Natural killer cell treated with Interleukin-12 subunit alpha and Interleukin-12 subunit beta and Interleukin-15 and Interleukin-18, amount 100 ng/mL, for 72 hours (primary cell): ENCODE results near the gene CD34. TPM values are rescaled to one million over a fixed set of nuclear protein-coding genes. Genes with fewer than 3 reads are reported as not detected.

Experiments
- ATAC-seq, 2 donors: fragments of 150-1000 bp; cut with Tn5 transposase in 1 of 2; sonication (Bioruptor Pico), chemical (Tn5 transposase) in 1 of 2; 2 replicates each; pipeline ENCODE4 v1.10.0; 2021
- DNase-seq: peaks from one replicate; pipeline ENCODE4 v3.0.0; 2022; ENCODE audit warnings: low spot score
- H3K27ac Mint-ChIP-seq, 2 donors: 1 replicate in 1 of 2; 2 replicates in 1 of 2; pipeline ENCODE4 v1.8.0; 2022; ENCODE audit warnings: mixed read lengths in 2 of 2, mild to moderate bottlenecking in 1 of 2, moderate library complexity in 1 of 2
- H3K27me3 Mint-ChIP-seq, 2 donors: 1 replicate in 1 of 2; 2 replicates in 1 of 2; pipeline ENCODE4 v1.8.0; 2022; ENCODE audit warnings: mixed read lengths in 2 of 2
- H3K36me3 Mint-ChIP-seq: one replicate; pipeline ENCODE4 v1.8.0; 2022; ENCODE audit warnings: mixed read lengths
- H3K4me1 Mint-ChIP-seq, 2 donors: 1 replicate in 1 of 2; 2 replicates in 1 of 2; pipeline ENCODE4 v1.8.0; 2022; ENCODE audit warnings: low read depth in 2 of 2, mixed read lengths in 2 of 2, mild to moderate bottlenecking in 1 of 2
- H3K4me3 Mint-ChIP-seq: one replicate; pipeline ENCODE4 v1.8.0; 2022; ENCODE audit warnings: mixed read lengths
- H3K9me3 Mint-ChIP-seq: 2 replicates; pipeline ENCODE4 v1.8.0; 2022; ENCODE audit warnings: mixed read lengths
- total RNA-seq, 2 donors: library from RNA; stranded (reverse); gene quantifications; one replicate each; pipeline ENCODE4 v1.2.3, GENCODE V29; 2022

The CD34 gene
- total RNA-seq, 2 donors from 2014 or later: not detected

- H3K27ac Mint-ChIP-seq: no peak overlapping the region
- no peak for ATAC-seq
- no peak for DNase-seq
Observed at GRCh38 chr1:207903053-207903452, 7.9 kb downstream of the CD34 start.

GRCh38 chr1:207902566-207902965, 8.4 kb downstream of the CD34 start:
- Mint-ChIP-seq H3K4me1 (peaks cover 0 to 2% of the 10 kb centered on the region in 2 donors), H3K4me3 (no peak overlapping the region), H3K36me3 (no peaks in the 10 kb centered on the region), H3K9me3 (no peaks in the 10 kb centered on the region), H3K27me3 (peaks cover 0 to 5% of the 10 kb centered on the region in 2 donors), H3K27ac (no peak overlapping the region)
- DNase-seq (no peak), ATAC-seq (no peak)

More at GRCh38 chr1:207903053-207903452, 7.9 kb downstream of the CD34 start:
- H3K4me1 Mint-ChIP-seq: peaks cover 0 to 2% of the 10 kb centered on the region in 2 donors
- no peaks in the 10 kb centered on the region for H3K9me3 Mint-ChIP-seq
- no peak overlapping the region for H3K4me3 Mint-ChIP-seq
- H3K27me3 Mint-ChIP-seq: peaks cover 0 to 8% of the 10 kb centered on the region in 2 donors
- H3K36me3 Mint-ChIP-seq: no peaks in the 10 kb centered on the region

- Mint-ChIP-seq H3K4me1 (peaks cover 0 to 2% of the 10 kb centered on the region in 2 donors), H3K27me3 (peaks cover 0 to under 1% of the 10 kb centered on the region in 2 donors), H3K27ac (no peak overlapping the region), H3K36me3 (no peaks in the 10 kb centered on the region), H3K9me3 (no peaks in the 10 kb centered on the region), H3K4me3 (no peak overlapping the region)
- DNase-seq (no peak), ATAC-seq (no peak)
Observed at GRCh38 chr1:207901041-207901653, 9.8 kb downstream of the CD34 start.

GRCh38 chr1:207898836-207899235, 12.1 kb downstream of the CD34 start:
- peaks cover 2 to 3% of the 10 kb centered on the region in 2 donors for H3K27me3 Mint-ChIP-seq
- ATAC-seq (no peak), DNase-seq (no peak)
- no peak overlapping the region for H3K4me3 Mint-ChIP-seq
- no peaks in the 10 kb centered on the region for H3K36me3 Mint-ChIP-seq
- H3K4me1 Mint-ChIP-seq: no peaks in the 10 kb centered on the region
- no peak overlapping the region for H3K27ac Mint-ChIP-seq
- H3K9me3 Mint-ChIP-seq: no peaks in the 10 kb centered on the region

- ATAC-seq: no peak
Observed at GRCh38 chr1:207898260-207898659, 12.7 kb downstream of the CD34 start.

GRCh38 chr1:207897188-207897587, 13.7 kb downstream of the CD34 start:
- H3K27ac Mint-ChIP-seq: no peak overlapping the region
- no peaks in the 10 kb centered on the region for H3K4me1 Mint-ChIP-seq
- no peak overlapping the region for H3K4me3 Mint-ChIP-seq
- no peaks in the 10 kb centered on the region for H3K9me3 Mint-ChIP-seq
- H3K27me3 Mint-ChIP-seq: peaks cover 4 to 16% of the 10 kb centered on the region in 2 donors
- H3K36me3 Mint-ChIP-seq: no peaks in the 10 kb centered on the region
- DNase-seq: no peak
- no peak for ATAC-seq

More at GRCh38 chr1:207898260-207898659, 12.7 kb downstream of the CD34 start:
- Mint-ChIP-seq H3K36me3 (no peaks in the 10 kb centered on the region), H3K9me3 (no peaks in the 10 kb centered on the region), H3K4me1 (no peaks in the 10 kb centered on the region), H3K27ac (no peak overlapping the region), H3K27me3 (peaks cover 2 to 9% of the 10 kb centered on the region in 2 donors), H3K4me3 (no peak overlapping the region)
- no peak for DNase-seq

- DNase-seq: no peak
- ATAC-seq: no peak
- Mint-ChIP-seq H3K9me3 (no peaks in the 10 kb centered on the region), H3K4me1 (no peaks in the 10 kb centered on the region), H3K27ac (no peak overlapping the region), H3K27me3 (peaks cover 4 to 16% of the 10 kb centered on the region in 2 donors), H3K4me3 (no peak overlapping the region), H3K36me3 (no peaks in the 10 kb centered on the region)
Observed at GRCh38 chr1:207896547-207896946, 14.4 kb downstream of the CD34 start.

GRCh38 chr1:207894704-207895103, 16.2 kb downstream of the CD34 start:
- no peaks in the 10 kb centered on the region for H3K36me3 Mint-ChIP-seq
- no peak for DNase-seq
- no peaks in the 10 kb centered on the region for H3K9me3 Mint-ChIP-seq
- no peak overlapping the region for H3K27ac Mint-ChIP-seq
- H3K4me3 Mint-ChIP-seq: no peak overlapping the region
- peaks cover 4 to 16% of the 10 kb centered on the region in 2 donors for H3K27me3 Mint-ChIP-seq
- H3K4me1 Mint-ChIP-seq: no peaks in the 10 kb centered on the region
- no peak for ATAC-seq

- Mint-ChIP-seq H3K27me3 (peaks cover 7 to 16% of the 10 kb centered on the region in 2 donors), H3K4me1 (no peaks in the 10 kb centered on the region), H3K9me3 (no peaks in the 10 kb centered on the region), H3K36me3 (no peaks in the 10 kb centered on the region), H3K4me3 (no peak overlapping the region), H3K27ac (no peak overlapping the region)
- DNase-seq (no peak), ATAC-seq (no peak)
Observed at GRCh38 chr1:207893737-207894582, 17.0 kb downstream of the CD34 start.

GRCh38 chr1:207892764-207893163, 18.2 kb downstream of the CD34 start:
- no peak overlapping the region for H3K4me3 Mint-ChIP-seq
- no peaks in the 10 kb centered on the region for H3K4me1 Mint-ChIP-seq
- peaks cover 11 to 16% of the 10 kb centered on the region in 2 donors for H3K27me3 Mint-ChIP-seq
- no peaks in the 10 kb centered on the region for H3K9me3 Mint-ChIP-seq
- ATAC-seq: no peak
- no peaks in the 10 kb centered on the region for H3K36me3 Mint-ChIP-seq
- no peak for DNase-seq
- no peak overlapping the region for H3K27ac Mint-ChIP-seq

GRCh38 chr1:207891148-207891547, 19.8 kb downstream of the CD34 start:
- Mint-ChIP-seq H3K27ac (no peak overlapping the region), H3K27me3 (peaks cover 13 to 26% of the 10 kb centered on the region in 2 donors), H3K9me3 (no peaks in the 10 kb centered on the region), H3K4me3 (no peak overlapping the region), H3K36me3 (no peaks in the 10 kb centered on the region), H3K4me1 (peaks cover 0 to 3% of the 10 kb centered on the region in 2 donors)
- ATAC-seq: no peak
- no peak for DNase-seq

GRCh38 chr1:207890136-207890738, 20.7 kb downstream of the CD34 start:
- Mint-ChIP-seq H3K27me3 (peaks cover 12 to 26% of the 10 kb centered on the region in 2 donors), H3K36me3 (no peaks in the 10 kb centered on the region), H3K27ac (no peak overlapping the region), H3K9me3 (no peaks in the 10 kb centered on the region), H3K4me3 (no peak overlapping the region), H3K4me1 (peaks cover 0 to 3% of the 10 kb centered on the region in 2 donors)
- DNase-seq (no peak), ATAC-seq (no peak)

GRCh38 chr1:207888652-207889051, 22.3 kb downstream of the CD34 start:
- Mint-ChIP-seq H3K4me3 (no peak overlapping the region), H3K36me3 (no peaks in the 10 kb centered on the region), H3K27ac (peak overlapping the region in 1 of 2 donors; percentile 4), H3K4me1 (peaks cover 16 to 19% of the 10 kb centered on the region in 2 donors), H3K9me3 (no peaks in the 10 kb centered on the region), H3K27me3 (peaks cover 12 to 21% of the 10 kb centered on the region in 2 donors)
- DNase-seq (no peak), ATAC-seq (no peak)
